HL-60 (cell line): ENCODE data around the gene FIGNL2.

Experiments used
- DNase-seq, 2 experiments: peaks; one replicate each; pipeline ENCODE4 v3.0.0-alpha.2; 2010 to 2020; ENCODE audit warnings: low read depth in 1 of 2, low spot score in 1 of 2
- H3K27ac ChIP-seq: fragments of 250-450 bp; sonication (Bioruptor Pico); replicated peaks from 2 replicates; pipeline ENCODE4 v1.5.1; 2020; ENCODE audit warnings: mild to moderate bottlenecking, moderate library complexity
- H3K27me3 ChIP-seq: fragments of 250-450 bp; sonication (Bioruptor Pico); 2 replicates; pipeline ENCODE4 v1.5.1; 2021; ENCODE audit warnings: mild to moderate bottlenecking, moderate library complexity; ENCODE audit not compliant: insufficient read depth, poor library complexity, severe bottlenecking
- H3K4me3 ChIP-seq: replicated peaks from 2 replicates; pipeline ENCODE4 v1.5.1; 2011; ENCODE audit warnings: mild to moderate bottlenecking, control low read depth, low read length; ENCODE audit not compliant: insufficient read depth
- CTCF ChIP-seq: IDR thresholded peaks from one replicate; pipeline ENCODE4 v1.5.1; 2011; ENCODE audit warnings: low read length, control low read depth, inconsistent platforms; ENCODE audit not compliant: insufficient read depth
- GABPA ChIP-seq: IDR thresholded peaks from 2 replicates; pipeline ENCODE4 v1.6.1; 2012; ENCODE audit warnings: low read depth
- POLR2AphosphoS5 ChIP-seq: IDR thresholded peaks from 2 replicates; pipeline ENCODE4 v1.6.1; 2012; ENCODE audit warnings: low read depth
- REST ChIP-seq: IDR thresholded peaks from 2 replicates; pipeline ENCODE4 v1.6.1; 2012; ENCODE audit warnings: low read depth; ENCODE audit not compliant: insufficient replicate concordance
- SPI1 ChIP-seq: IDR thresholded peaks from 2 replicates; pipeline ENCODE4 v1.6.1; 2012; ENCODE audit warnings: low read depth, mild to moderate bottlenecking, borderline replicate concordance

FIGNL2 gene

GRCh38 chr12:51822956-51823355 lies 25.6 kb downstream of the FIGNL2 start:
- Histone ChIP-seq H3K27ac (no peak overlapping the region), H3K27me3 (peaks cover 43% of the 10 kb centered on the region), H3K4me3 (no peak overlapping the region)
- TF ChIP-seq REST, result no peak
- no peak for TF ChIP-seq GABPA
- TF ChIP-seq CTCF, result no peak
- TF ChIP-seq POLR2AphosphoS5, result no peak
- TF ChIP-seq SPI1, result no peak
- no peak for DNase-seq

GRCh38 chr12:51822261-51822616 lies 26.3 kb downstream of the FIGNL2 start:
- Histone ChIP-seq H3K27ac (no peak overlapping the region), H3K4me3 (no peak overlapping the region), H3K27me3 (peaks cover 46% of the 10 kb centered on the region)
- TF ChIP-seq REST (no peak), CTCF (no peak), GABPA (no peak), POLR2AphosphoS5 (no peak), SPI1 (no peak)
- no peak for DNase-seq

- TF ChIP-seq POLR2AphosphoS5, result no peak
- no peak for TF ChIP-seq GABPA
- TF ChIP-seq CTCF, result no peak
- TF ChIP-seq SPI1, result no peak
- no peak for TF ChIP-seq REST
- Histone ChIP-seq H3K4me3 (peak overlapping the region; percentile 17), H3K27ac (no peak overlapping the region), H3K27me3 (peaks cover 52% of the 10 kb centered on the region)
- no peak for DNase-seq
Measured at GRCh38 chr12:51821440-51822260, 26.9 kb downstream of the FIGNL2 start.
